GM12892 (cell line): ENCODE measurements around the gene TPSAB1.
"Not testable (repeated sequence)": the region's sequence is repeated elsewhere in the genome, so short reads cannot be mapped to it uniquely, and the experiment has no call there.

Experiments used
- POLR2A ChIP-seq: IDR thresholded peaks from 2 replicates; pipeline ENCODE4 v1.6.1; 2011; ENCODE audit warnings: low read depth, low read length, control low read depth
- POLR2AphosphoS5 ChIP-seq: IDR thresholded peaks from 2 replicates; pipeline ENCODE4 v1.6.1; 2011; ENCODE audit warnings: low read depth, low read length, control low read depth

DNA sequence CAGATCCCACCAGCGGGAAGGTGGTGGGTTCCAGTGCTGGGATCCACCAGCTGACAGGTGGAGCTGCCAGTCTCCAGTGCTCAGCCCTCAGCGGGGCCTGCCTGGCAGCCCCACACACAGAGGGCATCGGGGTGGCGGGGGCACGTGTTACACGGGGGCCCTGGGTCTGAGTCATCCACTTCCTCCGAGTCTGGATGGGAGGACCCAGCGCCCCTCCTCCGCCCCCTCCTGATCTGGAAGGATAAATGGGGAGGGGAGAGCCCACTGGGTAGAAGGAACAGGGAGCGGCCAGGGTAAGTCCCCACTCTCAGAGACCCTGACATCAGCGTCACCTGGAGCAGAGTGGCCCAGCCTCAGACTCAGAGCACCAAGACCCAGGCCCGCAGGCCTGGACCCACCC is at the start of gene TPSAB1:
- TF ChIP-seq POLR2A, POLR2AphosphoS5: not testable (repeated sequence)
